Daoy (cell line): ENCODE results near the gene CSH2. TPM values are rescaled to one million over a fixed set of nuclear protein-coding genes. Genes with fewer than 3 reads are reported as not detected.

ENCODE experiments used
- DNase-seq: peaks from one replicate; pipeline ENCODE4 v3.0.0-alpha.2; 2015; ENCODE audit warnings: low read depth
- total RNA-seq: library from RNA; depleted of rRNA; stranded (reverse); fragments of >200 nt; shearing (Covaris generic); gene quantifications from 2 replicates; pipeline ENCODE4 v1.2.3, GENCODE V29; 2014

CSH2 gene
- total RNA-seq, 1 experiment from 2014 or later: not detected

- no peak for DNase-seq
Observed at GRCh38 chr17:63855185-63855584, 18.3 kb downstream of the CSH2 start.

DNA sequence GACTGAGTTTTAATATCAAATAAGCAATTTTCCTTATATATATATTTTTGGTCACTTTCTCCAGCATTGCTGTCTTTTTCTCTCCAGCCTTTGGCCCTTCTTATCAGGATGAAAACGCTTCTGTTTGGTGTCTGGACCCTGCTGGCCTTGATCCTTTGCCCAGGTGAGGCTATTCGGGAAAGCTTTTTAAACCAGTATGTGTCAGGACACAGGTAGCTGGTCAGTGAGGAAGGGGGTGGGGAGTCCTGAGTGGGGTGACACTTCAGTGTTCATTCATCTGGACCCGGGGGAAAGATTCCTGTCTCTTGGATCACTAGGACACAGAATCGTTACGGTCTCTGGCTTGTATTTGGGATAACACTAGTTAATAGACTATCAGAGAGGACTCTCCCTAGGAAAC, 18.8 kb downstream of the CSH2 start:
- no peak for DNase-seq

GRCh38 chr17:63853260-63853659, 20.2 kb downstream of the CSH2 start:
- no peak for DNase-seq

DNA sequence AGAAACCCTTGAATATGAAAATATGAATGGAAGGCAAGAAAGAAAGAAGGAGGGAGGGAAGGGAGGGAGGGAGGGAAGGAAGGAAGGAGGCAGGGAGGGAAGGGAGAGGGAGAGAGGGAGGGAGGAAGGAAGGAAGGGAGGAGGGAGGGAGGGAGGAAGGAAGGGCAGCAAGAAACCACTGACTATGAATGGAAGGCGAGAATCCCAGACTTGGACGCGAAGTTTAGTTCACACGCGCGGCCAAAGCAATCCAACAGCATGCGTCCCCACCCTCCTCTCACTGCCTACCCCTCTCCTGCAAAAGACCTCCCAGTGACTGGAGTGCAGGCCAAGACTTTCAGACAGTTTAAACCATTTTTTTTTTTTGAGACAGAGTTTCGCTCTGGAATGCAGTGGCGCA, 23.1 kb downstream of the CSH2 start:
- DNase-seq: no peak

DNA sequence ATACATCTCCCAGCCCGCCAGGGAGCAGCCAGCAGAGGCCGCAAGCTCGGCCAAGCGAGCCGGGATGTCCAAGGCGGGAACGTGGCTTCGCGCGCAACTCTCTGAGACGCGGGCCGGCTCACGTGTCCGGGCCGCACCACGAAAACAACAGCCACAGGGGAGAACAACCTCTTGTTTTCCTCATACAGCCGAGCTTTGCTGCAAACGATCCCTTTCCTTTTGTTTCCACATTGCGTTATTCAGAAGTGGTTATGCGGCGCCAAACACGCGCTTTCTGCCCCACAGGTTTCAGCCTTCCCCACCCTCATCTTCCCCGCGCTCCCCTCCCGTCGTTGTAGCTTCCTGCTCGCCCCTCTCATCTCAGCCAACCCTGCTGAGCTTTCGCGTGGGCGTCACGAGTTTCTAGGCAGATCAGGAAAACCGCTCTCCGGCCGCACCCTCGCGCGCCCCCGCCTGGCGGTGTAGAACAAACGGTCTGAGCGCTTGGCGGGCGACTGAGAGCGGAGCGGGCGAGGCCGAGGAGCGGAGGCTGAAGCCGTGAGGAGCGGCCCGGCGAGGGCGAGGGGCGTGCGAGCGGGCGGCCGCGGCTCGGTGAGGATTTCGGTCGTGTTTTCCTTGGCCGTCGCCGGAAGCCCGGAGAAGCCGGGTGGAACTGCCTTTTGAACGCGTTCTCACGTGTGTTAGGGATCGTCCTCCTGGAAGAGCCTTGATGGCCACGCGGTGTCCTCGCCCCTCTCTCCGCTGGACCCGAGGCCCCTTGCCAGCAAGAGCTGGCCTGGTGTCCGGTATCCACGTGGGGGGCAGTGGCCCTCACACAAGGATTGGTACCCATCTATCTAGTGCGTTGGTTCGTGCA, 24.4 kb downstream of the CSH2 start:
- DNase-seq: peak; percentile 64

DNA sequence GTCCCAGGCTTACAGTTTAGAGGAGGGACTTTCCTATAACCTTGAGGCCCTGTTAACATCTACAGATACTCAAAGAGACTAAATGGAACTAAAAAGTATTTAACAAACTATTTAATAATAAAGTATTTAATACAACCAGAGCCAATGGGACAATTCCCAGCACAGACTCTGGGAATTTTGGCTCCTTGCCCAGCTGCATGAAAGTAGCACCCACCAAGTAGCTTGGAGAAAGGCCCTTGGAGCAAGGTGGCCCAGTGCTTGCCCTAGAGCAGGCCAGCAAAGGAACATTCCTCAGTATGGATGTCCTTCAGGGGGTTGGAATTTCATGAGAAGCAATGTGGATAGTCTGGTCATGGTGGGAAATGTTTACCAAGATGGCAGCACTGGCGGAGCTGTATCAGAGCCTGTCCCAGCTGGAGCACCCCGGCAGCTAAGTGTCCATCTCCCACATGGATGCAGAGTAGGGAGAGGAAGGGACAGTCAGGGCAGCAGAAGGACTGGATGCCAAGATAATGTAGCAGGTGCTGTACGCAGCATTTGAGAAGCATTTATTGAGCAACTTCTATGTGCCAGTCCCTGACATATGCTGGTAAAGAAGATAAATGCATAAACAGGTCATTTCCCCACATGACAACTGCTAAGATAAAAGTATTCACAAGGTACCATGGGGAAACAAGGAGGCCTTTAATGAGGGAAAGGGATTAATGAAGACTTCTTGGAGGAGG, 25.8 kb downstream of the CSH2 start:
- no peak for DNase-seq

DNA sequence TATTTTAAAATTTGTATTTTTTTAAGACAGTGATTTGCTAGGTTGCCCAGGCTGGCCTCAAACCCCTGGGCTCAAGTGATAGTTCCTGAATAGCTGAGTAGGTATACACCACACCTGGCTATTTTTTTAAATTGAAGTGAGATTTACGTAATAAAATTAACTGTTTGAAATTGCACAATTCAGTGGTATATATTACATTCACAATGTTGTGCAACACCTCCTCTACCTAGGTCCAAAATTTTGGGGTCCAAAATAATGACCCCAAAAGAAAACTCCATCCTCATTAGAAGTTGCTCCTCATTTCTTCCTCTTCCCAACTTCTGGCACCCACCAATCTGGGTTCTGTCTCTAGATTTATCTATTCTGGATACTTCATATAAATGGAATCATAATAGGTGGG, 28.0 kb downstream of the CSH2 start:
- no peak for DNase-seq

DNA sequence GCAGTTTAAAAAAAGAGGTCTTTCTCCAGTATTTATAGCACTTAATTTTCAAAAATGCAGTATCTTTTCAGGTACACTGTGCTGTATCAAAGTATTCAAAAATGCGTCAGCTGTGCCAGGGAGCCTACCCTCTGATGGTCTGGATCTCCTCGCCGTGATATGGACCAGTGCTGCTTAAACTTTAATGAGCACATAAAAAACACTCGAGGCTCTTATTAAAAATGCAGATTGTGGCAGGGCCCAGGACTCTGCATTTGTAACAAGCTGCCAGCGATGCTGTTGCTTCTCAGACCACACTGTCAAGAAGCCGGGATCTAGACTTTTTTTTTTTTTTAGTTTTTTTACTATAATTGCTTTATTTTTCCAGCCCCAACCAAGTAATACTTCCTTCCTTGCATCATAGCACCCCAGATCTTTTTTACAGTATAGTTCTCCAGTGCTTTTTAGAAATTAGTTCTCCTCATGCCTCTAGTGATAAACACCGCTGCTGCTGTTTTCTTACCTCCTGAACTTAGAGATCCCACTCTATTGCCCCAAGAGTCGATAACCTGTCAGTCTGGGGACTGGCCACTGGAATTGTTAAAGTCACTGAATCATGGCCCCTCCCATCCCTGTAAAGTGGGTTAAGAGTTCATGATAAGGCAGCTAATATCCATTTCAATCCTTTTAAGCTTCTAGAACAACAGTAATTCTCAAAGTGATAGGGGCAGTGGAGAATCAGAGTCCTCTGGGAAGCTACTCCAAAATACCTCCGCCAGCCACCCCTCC, 29.4 kb downstream of the CSH2 start:
- no peak for DNase-seq

DNA sequence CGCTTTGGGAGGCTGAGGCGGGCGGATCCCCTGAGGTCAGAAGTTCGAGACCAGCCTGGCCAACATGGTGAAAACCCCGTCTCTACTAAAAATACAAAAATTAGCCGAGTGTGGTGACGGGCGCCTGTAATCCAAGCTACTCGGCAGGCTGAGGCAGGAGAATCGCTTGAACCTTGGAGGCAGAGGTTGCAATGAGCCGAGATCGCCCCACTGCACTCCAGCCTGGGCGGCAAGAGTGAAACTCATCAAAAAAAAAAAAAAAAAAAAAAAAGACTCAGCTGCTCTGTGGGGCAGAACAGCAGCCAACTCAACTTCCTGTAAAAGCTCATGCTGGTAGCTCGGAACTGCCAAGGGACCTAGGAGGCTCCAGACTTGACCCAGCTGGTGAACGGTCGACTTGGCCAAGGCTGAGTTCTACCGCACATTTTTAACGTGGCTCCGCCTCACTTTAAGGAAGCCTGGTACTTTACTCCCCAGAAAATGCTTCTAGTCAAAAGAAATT, 30.0 kb downstream of the CSH2 start:
- DNase-seq: peak; percentile 82

DNA sequence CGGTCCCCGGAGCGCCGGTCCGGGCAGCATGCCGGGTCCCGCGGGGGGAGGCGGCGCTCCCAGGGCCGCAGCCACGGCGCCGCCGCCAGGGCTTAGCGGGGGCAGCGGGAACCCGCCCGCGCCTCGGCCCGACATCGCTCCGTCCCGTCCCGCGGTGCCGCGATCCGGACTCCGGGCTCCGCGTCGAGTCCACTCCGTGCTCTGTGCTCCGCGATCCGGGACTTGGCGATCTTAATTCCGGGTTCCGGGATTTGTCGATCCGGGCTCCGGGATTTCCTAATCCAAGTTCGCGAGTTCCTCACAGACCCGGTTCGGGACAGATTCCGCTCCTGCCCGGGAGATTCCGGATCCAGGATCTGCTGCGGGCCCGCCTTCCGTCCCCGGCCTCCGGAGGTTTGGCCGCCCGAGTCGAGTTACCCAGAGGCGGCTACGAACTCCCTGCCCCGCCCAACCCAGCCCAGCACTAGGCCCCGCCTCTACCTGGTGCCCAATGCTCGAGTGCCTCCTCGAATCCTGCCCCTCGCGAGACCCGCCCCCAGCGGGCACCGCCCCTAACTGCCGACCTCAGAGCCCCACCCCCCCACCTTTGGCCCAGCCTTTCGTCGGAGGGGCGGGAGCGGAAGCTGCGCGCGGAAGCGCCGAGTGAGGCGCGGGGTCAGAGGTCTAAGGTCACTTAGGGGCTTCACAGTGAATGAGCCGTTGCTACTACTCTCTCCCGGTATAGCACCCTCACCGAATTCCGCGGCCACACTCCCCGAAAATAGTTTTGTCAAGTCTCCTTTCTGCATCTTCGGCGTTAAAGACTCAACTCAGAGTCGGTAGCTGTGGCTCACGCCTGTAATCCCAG, 30.7 kb downstream of the CSH2 start, which contains the start of gene SMARCD2:
SMARCD2 (minus strand) TSS at position 146 of the 847 bp plus-strand sequence; CDS start at position 135, 11 bp downstream.
- peak; percentile 99 for DNase-seq

GRCh38 chr17:63842173-63842539, 31.3 kb downstream of the CSH2 start:
- DNase-seq: no peak

DNA sequence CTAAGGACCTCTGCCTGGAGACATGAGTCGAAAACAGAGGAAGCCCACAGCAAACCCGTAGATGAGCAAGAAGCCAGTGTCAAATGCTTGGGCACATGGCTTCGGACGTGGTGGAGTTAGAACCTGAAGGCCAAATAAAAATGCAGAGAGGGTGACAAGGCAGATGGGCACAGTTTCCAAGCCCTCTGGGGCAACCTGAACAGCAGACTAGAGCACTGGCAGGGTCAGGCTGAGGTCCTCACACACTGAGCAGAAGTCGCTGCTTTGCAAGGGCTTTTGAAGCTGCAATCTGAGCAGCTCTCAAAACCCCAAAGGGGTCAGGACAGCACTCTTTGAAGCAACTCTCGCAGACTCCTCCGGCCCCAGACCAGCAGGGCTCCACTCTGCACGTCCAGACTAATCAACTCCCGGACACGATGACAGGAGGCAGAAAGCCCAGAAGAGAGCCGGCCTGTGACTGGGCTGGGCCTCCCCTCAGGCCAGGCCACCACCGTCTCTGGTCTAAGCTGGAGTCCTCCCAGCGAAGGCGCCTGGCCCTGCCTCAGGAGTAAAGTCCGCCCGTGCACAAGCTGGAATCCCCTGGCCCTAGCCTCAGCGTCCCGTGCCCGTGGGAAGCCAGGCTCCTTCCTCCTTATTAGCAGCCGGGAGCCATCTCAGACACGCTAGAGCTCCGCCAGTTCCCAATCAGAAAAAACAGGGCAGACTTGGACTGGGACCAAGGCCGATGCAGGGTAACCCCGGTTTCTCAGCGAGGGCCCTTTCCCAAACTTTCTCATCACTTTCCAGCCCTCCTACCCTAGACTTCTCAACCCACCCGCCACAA, 31.9 kb downstream of the CSH2 start:
- peak; percentile 46 for DNase-seq

- no peak for DNase-seq
Observed at GRCh38 chr17:63840591-63841349, 32.7 kb downstream of the CSH2 start.

DNA sequence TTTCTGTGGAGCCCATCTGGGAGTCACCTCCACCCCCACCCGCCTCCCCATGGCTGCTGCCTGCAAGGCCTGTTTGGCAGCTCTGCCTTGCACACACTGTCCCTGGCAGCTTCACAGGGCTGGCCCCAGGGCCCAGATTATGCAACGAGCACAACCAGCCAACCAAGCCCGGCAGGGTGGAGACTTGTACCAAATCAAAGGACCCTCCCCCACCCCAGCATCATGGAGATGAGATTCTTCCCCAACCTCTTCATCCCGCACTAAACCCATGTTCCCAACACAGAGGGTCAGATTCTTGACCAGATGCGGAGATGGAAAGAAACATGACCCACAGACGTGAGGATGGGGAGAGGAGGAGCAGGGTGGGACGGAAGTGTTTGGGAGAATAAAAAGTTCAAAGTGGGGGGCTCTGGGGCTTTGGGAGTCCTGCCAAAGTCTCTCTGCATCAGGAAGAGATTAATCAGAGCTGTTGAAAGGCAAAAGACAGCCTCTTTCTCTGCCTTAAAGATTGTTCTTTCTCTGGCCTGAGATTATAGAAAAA, 34.8 kb downstream of the CSH2 start:
- no peak for DNase-seq

GRCh38 chr17:63837962-63838600, 35.4 kb downstream of the CSH2 start:
- DNase-seq: no peak

DNA sequence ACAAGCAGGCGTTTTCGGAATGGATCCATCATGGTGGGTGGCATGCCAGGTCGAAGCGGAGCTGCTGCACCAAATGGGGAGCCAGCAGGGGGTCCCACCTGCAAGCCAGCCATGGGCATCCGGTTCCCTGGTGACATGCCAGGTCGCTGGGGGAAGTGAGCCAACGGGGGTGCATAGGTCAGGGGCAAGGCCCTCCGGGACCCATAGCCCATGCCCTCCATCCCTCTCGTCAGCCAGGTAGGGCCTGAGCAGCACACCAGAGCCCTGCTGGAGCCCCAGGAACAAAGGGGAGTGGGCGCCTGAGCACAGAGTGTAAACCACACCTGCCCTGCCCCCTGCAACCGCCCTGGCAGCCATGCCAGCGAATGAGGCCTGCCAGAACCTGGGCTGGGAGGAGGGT, 36.0 kb downstream of the CSH2 start:
- no peak for DNase-seq

DNA sequence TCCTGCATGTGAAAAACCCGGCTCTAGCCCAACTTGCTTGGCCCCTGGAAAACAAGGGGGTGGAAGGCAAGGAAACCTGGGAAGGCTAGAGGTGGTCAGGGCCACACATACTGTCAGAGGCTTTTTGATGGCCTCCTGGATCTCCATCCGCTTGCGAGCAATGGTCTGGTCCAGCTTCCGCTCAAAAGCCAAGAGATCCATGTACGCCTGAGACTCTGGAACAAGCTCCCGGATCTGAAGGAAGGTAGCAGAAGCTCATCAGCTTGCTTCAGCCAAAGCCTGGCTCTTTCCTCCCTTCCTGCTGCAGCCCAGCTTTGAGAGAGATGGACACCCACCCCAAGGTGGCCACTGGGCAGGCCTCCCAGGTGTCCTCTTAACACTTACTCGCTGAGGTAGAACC, 36.7 kb downstream of the CSH2 start:
- DNase-seq: no peak

DNA sequence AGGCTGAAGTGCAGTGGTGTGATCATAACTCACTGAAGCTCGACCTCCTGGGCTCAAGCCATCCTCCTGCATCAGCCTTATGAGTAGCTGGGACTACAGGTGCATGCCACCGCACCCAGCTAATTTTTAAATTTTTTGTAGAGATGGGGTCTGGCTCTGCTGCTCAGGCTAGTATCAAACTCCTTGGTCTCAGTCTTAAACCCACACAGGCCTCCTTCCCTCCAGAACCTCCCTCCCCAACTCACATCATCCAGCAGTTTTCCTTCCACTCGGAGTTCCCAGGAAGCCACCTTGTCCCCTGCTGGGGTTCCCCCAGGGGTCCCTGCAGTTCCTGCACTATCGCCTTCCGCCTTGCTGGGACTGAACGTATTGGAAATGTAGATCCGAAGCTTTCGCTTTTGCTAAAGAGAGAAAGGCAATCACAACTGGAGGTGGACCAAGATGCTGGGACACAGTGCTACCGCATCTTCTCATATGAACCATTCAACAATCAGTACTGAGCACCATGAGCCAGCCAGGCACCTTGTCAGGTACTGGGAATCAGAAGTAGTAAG, 38.2 kb downstream of the CSH2 start:
- no peak for DNase-seq
